ENCODE measurements around the gene ZNF385A. TPM values are rescaled to one million over a fixed set of nuclear protein-coding genes. Genes with fewer than 3 reads are reported as not detected.

Gene ZNF385A
- total RNA-seq, 1 experiment from 2014 or later, result 17.5 TPM

DNA sequence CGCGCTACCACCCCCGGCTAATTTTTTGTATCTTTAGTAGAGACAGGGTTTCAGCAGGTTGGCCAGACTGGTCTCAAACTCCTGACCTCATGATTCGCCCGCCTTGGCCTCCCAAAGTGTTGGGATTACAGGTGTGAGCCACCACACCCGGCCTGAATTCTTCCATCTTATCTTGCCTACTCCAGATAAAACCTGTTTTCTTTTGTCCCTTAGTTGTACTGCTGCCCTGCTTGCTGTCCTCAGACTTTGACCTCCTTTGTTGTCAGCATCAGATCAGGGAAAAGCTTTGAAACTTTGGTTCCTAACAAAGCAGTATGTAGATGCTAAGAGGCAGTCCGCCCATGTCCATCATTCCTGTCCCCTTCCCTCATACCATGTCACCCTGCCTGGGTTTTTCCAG lies 43.7 kb downstream of the ZNF385A start:
- Histone ChIP-seq H3K27ac (ENCODE audit: low read depth, low read length, poor library complexity, severe bottlenecking) (no peak overlapping the region), H3K9me3 (ENCODE audit: low read depth, low read length, poor library complexity, severe bottlenecking) (no peaks in the 10 kb centered on the region), H3K36me3 (ENCODE audit: insufficient read depth, low read length, poor library complexity, severe bottlenecking) (peaks cover 42% of the 10 kb centered on the region), H3K4me3 (ENCODE audit: low read depth, low read length, poor library complexity, severe bottlenecking) (no peak overlapping the region), H3K4me1 (ENCODE audit: insufficient read depth, low read length, poor library complexity, severe bottlenecking) (peaks cover 11% of the 10 kb centered on the region), H3K27me3 (replicated peaks; ENCODE audit: insufficient read depth, low read depth, low read length, poor library complexity) (no peaks in the 10 kb centered on the region)
- TF ChIP-seq CTCF (conservative IDR thresholded peaks at IDR 0.05; ENCODE audit: low read depth, low read length) (no peak), EZH2 (IDR thresholded peaks at IDR 0.05; ENCODE audit: borderline replicate concordance, low read depth, low read length, poor library complexity, severe bottlenecking) (no peak)
- DNase-seq (ENCODE audit: low spot score), result no peak
- BruUV-seq (replicated peaks), result no TSS peak
- ChIA-PET POLR2A (ENCODE audit: low non-redundant PET) (no interaction called here), CTCF (no interaction called here)
- intact Hi-C loops (cut with micrococcal nuclease; ENCODE audit: unreplicated experiment), result no loop called here

DNA sequence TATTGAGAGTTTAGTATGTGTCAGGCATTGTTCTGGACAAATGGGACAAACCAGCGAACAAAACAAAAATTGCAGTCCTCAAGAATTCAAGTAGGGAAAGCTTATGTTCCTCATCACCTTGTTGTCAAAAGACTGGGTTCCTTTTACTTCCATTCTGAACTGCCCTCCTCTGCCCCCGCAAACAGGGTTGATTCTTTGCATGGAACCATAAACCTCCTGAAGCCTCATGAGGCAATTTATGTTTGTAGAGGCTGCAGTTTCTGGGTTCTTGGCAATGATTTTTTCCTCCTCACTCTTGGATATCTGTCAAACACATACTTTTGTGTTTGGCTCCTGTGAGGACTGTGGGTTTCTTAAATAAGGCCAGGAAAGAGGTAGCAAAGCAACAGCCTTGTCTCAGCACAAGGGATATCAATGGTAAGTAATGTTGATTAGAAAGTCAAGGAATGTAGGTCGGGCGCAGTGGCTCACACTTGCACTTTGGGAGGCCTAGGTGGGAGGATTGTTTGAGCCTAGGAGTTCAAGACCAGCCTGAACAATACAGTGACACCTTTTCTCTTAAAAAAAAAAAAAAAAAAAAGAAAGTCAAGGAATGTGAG lies 45.7 kb downstream of the ZNF385A start:
- intact Hi-C loops (cut with micrococcal nuclease; ENCODE audit: unreplicated experiment), result no loop called here
- CTCF ChIA-PET, result interaction anchor here (0.7 kb wide), 1 partner anchor 593 kb away, joined by 5 read pairs; no protein-coding TSS in a partner anchor
- no peak for TF ChIP-seq CTCF (conservative IDR thresholded peaks at IDR 0.05; ENCODE audit: low read depth, low read length)
- no peak for TF ChIP-seq EZH2 (IDR thresholded peaks at IDR 0.05; ENCODE audit: borderline replicate concordance, low read depth, low read length, poor library complexity, severe bottlenecking)
- no peak for DNase-seq (ENCODE audit: low spot score)
- POLR2A ChIA-PET (ENCODE audit: low non-redundant PET), result interaction anchor here (0.6 kb wide), 1 partner anchor 14 kb away, joined by 6 read pairs; the partner anchor contains the start of gene COPZ1
- Histone ChIP-seq H3K4me1 (ENCODE audit: insufficient read depth, low read length, poor library complexity, severe bottlenecking) (peaks cover 11% of the 10 kb centered on the region), H3K36me3 (ENCODE audit: insufficient read depth, low read length, poor library complexity, severe bottlenecking) (peaks cover 31% of the 10 kb centered on the region), H3K27ac (ENCODE audit: low read depth, low read length, poor library complexity, severe bottlenecking) (no peak overlapping the region), H3K4me3 (ENCODE audit: low read depth, low read length, poor library complexity, severe bottlenecking) (no peak overlapping the region), H3K27me3 (replicated peaks; ENCODE audit: insufficient read depth, low read depth, low read length, poor library complexity) (no peaks in the 10 kb centered on the region), H3K9me3 (ENCODE audit: low read depth, low read length, poor library complexity, severe bottlenecking) (no peaks in the 10 kb centered on the region)
- no TSS peak for BruUV-seq (replicated peaks)

GRCh38 chr12:54337854-54338650 lies 46.5 kb downstream of the ZNF385A start:
- Histone ChIP-seq H3K4me3 (ENCODE audit: low read depth, low read length, poor library complexity, severe bottlenecking) (no peak overlapping the region), H3K27me3 (replicated peaks; ENCODE audit: insufficient read depth, low read depth, low read length, poor library complexity) (no peaks in the 10 kb centered on the region), H3K27ac (ENCODE audit: low read depth, low read length, poor library complexity, severe bottlenecking) (no peak overlapping the region), H3K9me3 (ENCODE audit: low read depth, low read length, poor library complexity, severe bottlenecking) (no peaks in the 10 kb centered on the region), H3K36me3 (ENCODE audit: insufficient read depth, low read length, poor library complexity, severe bottlenecking) (peaks cover 23% of the 10 kb centered on the region), H3K4me1 (ENCODE audit: insufficient read depth, low read length, poor library complexity, severe bottlenecking) (peaks cover 11% of the 10 kb centered on the region)
- intact Hi-C loops (cut with micrococcal nuclease; ENCODE audit: unreplicated experiment), result loop anchor here (2.0 kb wide), 1 partner anchor 31 kb away; no protein-coding TSS in a partner anchor
- POLR2A ChIA-PET (ENCODE audit: low non-redundant PET), result no interaction called here
- CTCF ChIA-PET, result interaction anchor here (0.6 kb wide), 2 partner anchors 31 to 86 kb away, joined by 3 read pairs; no protein-coding TSS in a partner anchor
- no TSS peak for BruUV-seq (replicated peaks)
- DNase-seq (ENCODE audit: low spot score), result no peak
- TF ChIP-seq CTCF (conservative IDR thresholded peaks at IDR 0.05; ENCODE audit: low read depth, low read length) (no peak), EZH2 (IDR thresholded peaks at IDR 0.05; ENCODE audit: borderline replicate concordance, low read depth, low read length, poor library complexity, severe bottlenecking) (no peak)

All from A673 (cell line).